GM12891 (cell line): ENCODE measurements around the gene MYOZ2. TPM values are rescaled to one million over a fixed set of nuclear protein-coding genes. Genes with fewer than 3 reads are reported as not detected.

Experiments
- DNase-seq: peaks from one replicate; pipeline ENCODE4 v3.0.0; 2011; ENCODE audit warnings: low spot score; ENCODE audit not compliant: insufficient read length
- FAIRE-seq: peaks from 2 replicates; lab custom pipeline; 2011; peaks lifted over from hg19 to GRCh38; lab: Jason Lieb, UNC
- PAX5 ChIP-seq: IDR thresholded peaks from 2 replicates; pipeline ENCODE4 v1.6.1; 2011; ENCODE audit warnings: low read length, moderate library complexity, mild to moderate bottlenecking; ENCODE audit not compliant: insufficient read depth, severe bottlenecking
- POLR2A ChIP-seq: IDR thresholded peaks from 2 replicates; pipeline ENCODE4 v1.6.1; 2011; ENCODE audit warnings: low read depth, low read length, control low read depth
- POLR2AphosphoS5 ChIP-seq: IDR thresholded peaks from 2 replicates; pipeline ENCODE4 v1.6.1; 2011; ENCODE audit warnings: low read depth, low read length, control low read depth
- POU2F2 ChIP-seq: IDR thresholded peaks from 2 replicates; pipeline ENCODE4 v1.6.1; 2011; ENCODE audit warnings: low read depth, mild to moderate bottlenecking, control low read depth, low read length, moderate library complexity
- SPI1 ChIP-seq: IDR thresholded peaks from 2 replicates; pipeline ENCODE4 v1.6.1; 2011; ENCODE audit warnings: low read depth, low read length, control low read depth
- TAF1 ChIP-seq: IDR thresholded peaks from 2 replicates; pipeline ENCODE4 v1.6.1; 2011; ENCODE audit warnings: low read depth, low read length, control low read depth
- polyA plus RNA-seq: library from polyadenylated mRNA; unstranded; fragments of >200 nt; gene quantifications from one replicate; pipeline ENCODE4 v1.2.1, GENCODE V29; 2012; ENCODE audit warnings: low read depth, missing spikeins, inconsistent platforms; ENCODE audit not compliant: missing spikeins

MYOZ2 gene
- polyA plus RNA-seq: not detected

GRCh38 chr4:119135721-119136121 is at the start of gene MYOZ2:
TSS of gene MYOZ2 (plus strand) at chr4:119135832. CDS start at chr4:119136526, 694 bp downstream.
- DNase-seq (no peak), FAIRE-seq (no peak)
- TF ChIP-seq POLR2A (no peak), PAX5 (no peak), POU2F2 (no peak), POLR2AphosphoS5 (no peak), TAF1 (no peak), SPI1 (no peak)

- FAIRE-seq (no peak), DNase-seq (no peak)
- TF ChIP-seq TAF1 (no peak), SPI1 (no peak), POU2F2 (no peak), POLR2A (no peak), PAX5 (no peak), POLR2AphosphoS5 (no peak)
Observed at GRCh38 chr4:119087121-119087520, 48.5 kb upstream of the MYOZ2 start.

GRCh38 chr4:119087656-119088055 is 48.0 kb upstream of the MYOZ2 start:
- TF ChIP-seq PAX5 (no peak), TAF1 (no peak), POLR2A (no peak), POLR2AphosphoS5 (no peak), POU2F2 (no peak), SPI1 (no peak)
- no peak for FAIRE-seq
- DNase-seq: no peak

- FAIRE-seq (no peak), DNase-seq (no peak)
- TF ChIP-seq SPI1 (no peak), POLR2A (no peak), PAX5 (no peak), TAF1 (no peak), POU2F2 (no peak), POLR2AphosphoS5 (no peak)
Observed at GRCh38 chr4:119093042-119093827, 42.4 kb upstream of the MYOZ2 start.

- no peak for TF ChIP-seq PAX5
- no peak for TF ChIP-seq POLR2A
- no peak for TF ChIP-seq TAF1
- TF ChIP-seq POU2F2: no peak
- no peak for TF ChIP-seq SPI1
- TF ChIP-seq POLR2AphosphoS5: no peak
- FAIRE-seq: no peak
Observed at GRCh38 chr4:119097282-119097900, 38.2 kb upstream of the MYOZ2 start.

GRCh38 chr4:119098306-119098705 is 37.3 kb upstream of the MYOZ2 start:
- no peak for FAIRE-seq
- TF ChIP-seq POLR2A: no peak
- no peak for TF ChIP-seq PAX5
- TF ChIP-seq TAF1: no peak

More at GRCh38 chr4:119097282-119097900, 38.2 kb upstream of the MYOZ2 start:
- DNase-seq: no peak

GRCh38 chr4:119099227-119099810 is 36.3 kb upstream of the MYOZ2 start:
- DNase-seq: no peak
- FAIRE-seq: no peak
- TF ChIP-seq TAF1: no peak
- TF ChIP-seq PAX5: no peak
- no peak for TF ChIP-seq POLR2A
- TF ChIP-seq POU2F2: no peak
- no peak for TF ChIP-seq SPI1
- TF ChIP-seq POLR2AphosphoS5: no peak

More at GRCh38 chr4:119098306-119098705, 37.3 kb upstream of the MYOZ2 start:
- no peak for DNase-seq

- TF ChIP-seq TAF1 (no peak), POU2F2 (no peak), PAX5 (no peak), POLR2A (no peak), SPI1 (no peak), POLR2AphosphoS5 (no peak)
- DNase-seq: no peak
- FAIRE-seq: no peak
Observed at GRCh38 chr4:119100655-119101054, 35.0 kb upstream of the MYOZ2 start.

GRCh38 chr4:119103263-119103662 is 32.4 kb upstream of the MYOZ2 start:
- TF ChIP-seq SPI1 (no peak), POLR2A (no peak)
- no peak for FAIRE-seq
- DNase-seq: no peak
